SH-SY5Y (cell line): ENCODE data around the gene EXPH5.

Experiments
- GATA2 ChIP-seq: IDR thresholded peaks from 2 replicates; pipeline ENCODE4 v1.6.1; 2011; ENCODE audit warnings: mild to moderate bottlenecking, low read depth, low read length
- GATA3 ChIP-seq: IDR thresholded peaks from 2 replicates; pipeline ENCODE4 v1.6.1; 2011; ENCODE audit warnings: low read depth, mild to moderate bottlenecking, low read length, moderate library complexity

GRCh38 chr11:108565653-108566052, 27.9 kb downstream of the EXPH5 start:
- no peak for TF ChIP-seq GATA2
- no peak for TF ChIP-seq GATA3
